HCT116 (cell line): Measurements from ENCODE around the gene SYDE1. TPM values are rescaled to one million over a fixed set of nuclear protein-coding genes. Genes with fewer than 3 reads are reported as not detected.

Experiments used
- ATAC-seq: fragments of 200-7000 bp; cut with Tn5 transposase; 2 replicates; pipeline ENCODE4 v1.9.1; 2020; ENCODE audit warnings: mild to moderate bottlenecking, moderate library complexity
- BruUV-seq: library from RNA; stranded (reverse); fragments of 400-500 nt; replicated peaks from 2 replicates; lab custom pipeline; 2021; lab: Mats Ljungman, UMichigan
- CTCF ChIA-PET: fragments of 300-600 bp; sonication (Branson Sonifier 250); formaldehyde crosslinking; loops from one replicate; lab custom pipeline; 2021; ENCODE audit warnings: antibody characterized with exemption; lab: Charles Lee
- POLR2A ChIA-PET: fragments of 300-600, 350-600 bp; sonication (Branson Sonifier 250); formaldehyde crosslinking; loops from one replicate; lab custom pipeline; 2021; ENCODE audit warnings: antibody characterized with exemption; lab: Charles Lee
- RAD21 ChIA-PET, 2 experiments: fragments of 300-600 bp; sonication (Branson Sonifier 250); formaldehyde crosslinking; loops; one replicate each; lab custom pipeline; 2023; ENCODE audit warnings: low total read pairs in 2 of 2; ENCODE audit not compliant: uncharacterized antibody in 2 of 2, unreplicated experiment in 2 of 2, low non-redundant PET in 1 of 2; lab: Charles Lee
- DNase-seq: peaks from one replicate; pipeline ENCODE4 v3.0.0-alpha.2; 2010; ENCODE audit warnings: low read depth, low spot score
- H2AFZ ChIP-seq: fragments of 200-600 bp; shearing (Covaris generic), sonication (generic); 2 replicates; pipeline ENCODE4 v1.6.1; 2017; ENCODE audit warnings: low read depth, mixed run types, mixed read lengths, antibody characterized with exemption, low read length; ENCODE audit not compliant: poor library complexity, severe bottlenecking
- H3K27ac ChIP-seq: 2 replicates; pipeline ENCODE4 v1.5.1; 2012; ENCODE audit warnings: low read depth, low read length
- H3K27me3 ChIP-seq: fragments of 200-600 bp; sonication (generic); 2 replicates; pipeline ENCODE4 v1.6.1; 2016; ENCODE audit warnings: mixed run types, low read length, mixed read lengths; ENCODE audit not compliant: insufficient read depth
- H3K36me3 ChIP-seq, 2 experiments: fragments of 200-500 bp in 1 of 2; fragments of 200-600 bp in 1 of 2; sonication (Bioruptor generic) in 1 of 2; sonication (generic) in 1 of 2; 2 replicates each; pipeline versions ENCODE4 v1.5.1 to v1.6.1; 2014 to 2016; ENCODE audit warnings: low read length in 2 of 2, inconsistent platforms in 1 of 2, mixed read lengths in 1 of 2, mixed run types in 1 of 2; ENCODE audit not compliant: insufficient read depth in 2 of 2, control insufficient read depth in 1 of 2
- H3K4me1 ChIP-seq, 2 experiments: fragments of 200-600 bp in 1 of 2; sonication (generic) in 1 of 2; 2 replicates each; pipeline versions ENCODE4 v1.5.1 to v1.6.1; 2012 to 2017; ENCODE audit warnings: low read length in 2 of 2, inconsistent platforms in 1 of 2, mild to moderate bottlenecking in 1 of 2, mixed read lengths in 1 of 2, mixed run types in 1 of 2, moderate library complexity in 1 of 2; ENCODE audit not compliant: insufficient read depth in 2 of 2, control insufficient read depth in 1 of 2
- H3K4me2 ChIP-seq: fragments of 200-600 bp; sonication (generic); 2 replicates; pipeline ENCODE4 v1.6.1; 2017; ENCODE audit warnings: mixed run types, low read length, mixed read lengths
- H3K4me3 ChIP-seq, 2 experiments: fragments of 200-600 bp in 1 of 2; sonication (generic) in 1 of 2; replicated peaks in 1 of 2; 2 replicates each; pipeline ENCODE4 v1.5.1; 2011 to 2016; ENCODE audit warnings: low read length in 2 of 2, control low read depth in 1 of 2, low read depth in 1 of 2, mild to moderate bottlenecking in 1 of 2, mixed read lengths in 1 of 2, mixed run types in 1 of 2
- H3K79me2 ChIP-seq: fragments of 200-600 bp; sonication (generic); 2 replicates; pipeline ENCODE4 v1.6.1; 2017; ENCODE audit warnings: mild to moderate bottlenecking, mixed run types, low read length, moderate library complexity, mixed read lengths; ENCODE audit not compliant: insufficient read depth
- H3K9ac ChIP-seq: fragments of 200-600 bp; sonication (generic); 2 replicates; pipeline ENCODE4 v1.6.1; 2016; ENCODE audit warnings: low read length, mixed read lengths
- H3K9me2 ChIP-seq: fragments of 200-600 bp; sonication (generic), shearing (Covaris generic); 2 replicates; pipeline ENCODE4 v1.6.1; 2017; ENCODE audit warnings: mixed run types, mild to moderate bottlenecking, moderate library complexity; ENCODE audit not compliant: insufficient read depth
- H3K9me3 ChIP-seq, 2 experiments: fragments of 200-500 bp in 1 of 2; fragments of 200-600 bp in 1 of 2; sonication (Bioruptor generic) in 1 of 2; sonication (generic) in 1 of 2; 2 replicates each; pipeline ENCODE4 v1.6.1; 2014 to 2017; ENCODE audit warnings: low read length in 2 of 2, mixed read lengths in 2 of 2, inconsistent platforms in 1 of 2, low read depth in 1 of 2, mild to moderate bottlenecking in 1 of 2, mixed run types in 1 of 2, moderate library complexity in 1 of 2; ENCODE audit not compliant: control insufficient read depth in 1 of 2, insufficient read depth in 1 of 2
- H4K20me1 ChIP-seq: fragments of 200-600 bp; sonication (generic), shearing (Covaris generic); 2 replicates; pipeline ENCODE4 v1.6.1; 2017; ENCODE audit warnings: mixed run types, mild to moderate bottlenecking, moderate library complexity; ENCODE audit not compliant: insufficient read depth
- CBX3 ChIP-seq: IDR thresholded peaks from 2 replicates; pipeline ENCODE4 v1.6.1; 2012; ENCODE audit warnings: low read depth
- ELF1 ChIP-seq: IDR thresholded peaks from 2 replicates; pipeline ENCODE4 v1.6.1; 2012; ENCODE audit warnings: low read depth, borderline replicate concordance
- EZH2 ChIP-seq: fragments of 200-600 bp; sonication (generic); IDR thresholded peaks from 2 replicates; pipeline ENCODE4 v1.6.1; 2017; ENCODE audit warnings: antibody characterized with exemption, mixed run types
- EZH2phosphoT487 ChIP-seq: fragments of 200-600 bp; IDR thresholded peaks from 2 replicates; pipeline ENCODE4 v1.6.1; 2018; ENCODE audit warnings: antibody characterized with exemption, borderline replicate concordance
- JUND ChIP-seq: IDR thresholded peaks from 2 replicates; pipeline ENCODE4 v1.6.1; 2012
- POLR2AphosphoS5 ChIP-seq: IDR thresholded peaks from 2 replicates; pipeline ENCODE4 v1.6.1; 2011; ENCODE audit warnings: mild to moderate bottlenecking, low read depth, low read length, moderate library complexity
- RAD21 ChIP-seq: IDR thresholded peaks from 2 replicates; pipeline ENCODE4 v1.6.1; 2012; ENCODE audit warnings: low read depth, mild to moderate bottlenecking
- SRF ChIP-seq: IDR thresholded peaks from 2 replicates; pipeline ENCODE4 v1.6.1; 2012; ENCODE audit warnings: low read depth
- ZNF274 ChIP-seq: fragments of 200-500 bp; sonication (Bioruptor generic); IDR thresholded peaks from 2 replicates; pipeline ENCODE4 v1.6.1; 2014; ENCODE audit warnings: mild to moderate bottlenecking, low read depth, low read length, inconsistent platforms
- intact Hi-C: fragments of 100-400 bp; cut with micrococcal nuclease; formaldehyde crosslinking; loops from 2 replicates; pipeline ENCODE4 v1.10.0; 2022
- total RNA-seq: library from RNA; stranded (reverse); gene quantifications from one replicate; pipeline ENCODE4 v1.2.1, GENCODE V29; 2021; ENCODE audit not compliant: unreplicated experiment
- TF ChIP-seq, protein P1 (sequence below): IDR thresholded peaks from 2 replicates; pipeline ENCODE4 v1.6.1; 2011; ENCODE audit warnings: mild to moderate bottlenecking, low read length, moderate library complexity; ENCODE audit not compliant: insufficient replicate concordance; ENCODE audit errors: extremely low read depth
- TF ChIP-seq, protein P2 (sequence below): IDR thresholded peaks from 2 replicates; pipeline ENCODE4 v1.6.1; 2012; ENCODE audit warnings: low read depth

SYDE1 gene
- total RNA-seq, 1 experiment from 2014 or later = 4.9 TPM

DNA sequence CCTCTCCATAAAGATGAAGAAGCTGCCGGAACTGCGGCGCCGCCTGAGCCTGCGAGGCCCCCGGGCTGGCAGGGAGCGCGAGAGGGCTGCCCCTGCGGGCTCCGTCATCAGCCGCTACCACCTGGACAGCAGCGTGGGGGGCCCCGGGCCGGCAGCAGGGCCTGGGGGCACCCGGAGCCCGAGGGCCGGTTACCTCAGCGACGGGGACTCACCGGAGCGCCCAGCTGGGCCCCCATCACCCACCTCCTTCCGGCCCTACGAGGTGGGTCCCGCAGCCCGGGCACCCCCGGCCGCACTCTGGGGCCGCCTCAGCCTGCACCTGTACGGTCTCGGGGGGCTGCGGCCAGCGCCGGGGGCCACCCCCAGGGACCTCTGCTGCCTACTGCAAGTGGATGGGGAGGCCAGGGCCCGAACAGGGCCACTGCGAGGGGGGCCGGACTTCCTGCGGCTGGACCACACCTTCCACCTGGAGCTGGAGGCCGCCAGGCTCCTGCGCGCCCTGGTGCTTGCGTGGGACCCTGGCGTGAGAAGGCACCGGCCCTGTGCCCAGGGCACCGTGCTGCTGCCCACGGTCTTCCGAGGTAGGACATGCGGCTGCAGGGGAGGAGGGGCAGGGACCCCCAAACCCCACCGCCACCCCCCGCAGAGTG is 2.7 kb downstream of the SYDE1 start (continued):
- TF ChIP-seq, protein P1, sequence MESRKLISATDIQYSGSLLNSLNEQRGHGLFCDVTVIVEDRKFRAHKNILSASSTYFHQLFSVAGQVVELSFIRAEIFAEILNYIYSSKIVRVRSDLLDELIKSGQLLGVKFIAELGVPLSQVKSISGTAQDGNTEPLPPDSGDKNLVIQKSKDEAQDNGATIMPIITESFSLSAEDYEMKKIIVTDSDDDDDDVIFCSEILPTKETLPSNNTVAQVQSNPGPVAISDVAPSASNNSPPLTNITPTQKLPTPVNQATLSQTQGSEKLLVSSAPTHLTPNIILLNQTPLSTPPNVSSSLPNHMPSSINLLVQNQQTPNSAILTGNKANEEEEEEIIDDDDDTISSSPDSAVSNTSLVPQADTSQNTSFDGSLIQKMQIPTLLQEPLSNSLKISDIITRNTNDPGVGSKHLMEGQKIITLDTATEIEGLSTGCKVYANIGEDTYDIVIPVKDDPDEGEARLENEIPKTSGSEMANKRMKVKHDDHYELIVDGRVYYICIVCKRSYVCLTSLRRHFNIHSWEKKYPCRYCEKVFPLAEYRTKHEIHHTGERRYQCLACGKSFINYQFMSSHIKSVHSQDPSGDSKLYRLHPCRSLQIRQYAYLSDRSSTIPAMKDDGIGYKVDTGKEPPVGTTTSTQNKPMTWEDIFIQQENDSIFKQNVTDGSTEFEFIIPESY = no peak
- no peak for TF ChIP-seq EZH2
- no peak for TF ChIP-seq POLR2AphosphoS5
- no peak for TF ChIP-seq RAD21

DNA sequence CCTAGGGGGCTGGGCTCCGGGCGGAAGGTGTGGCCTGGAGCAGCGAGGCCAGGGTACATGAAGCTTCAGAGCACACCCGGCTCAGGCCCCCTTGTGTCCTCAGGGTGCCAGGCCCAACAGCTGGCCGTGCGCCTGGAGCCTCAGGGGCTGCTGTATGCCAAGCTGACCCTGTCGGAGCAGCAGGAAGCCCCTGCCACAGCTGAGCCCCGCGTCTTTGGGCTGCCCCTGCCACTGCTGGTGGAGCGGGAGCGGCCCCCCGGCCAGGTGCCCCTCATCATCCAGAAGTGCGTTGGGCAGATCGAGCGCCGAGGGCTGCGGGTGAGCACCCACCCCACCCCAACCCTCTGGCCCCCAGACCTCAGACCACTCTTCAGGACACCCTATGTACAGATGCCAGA is 3.2 kb downstream of the SYDE1 start:
- peaks cover 0 to 10% of the 10 kb centered on the region in 2 experiments; a peak in 2 of 4 replicates for H3K36me3 ChIP-seq
- no peak overlapping the region for H3K9ac ChIP-seq
- CTCF ChIA-PET = no interaction called here
- H3K9me2 ChIP-seq = no peaks in the 10 kb centered on the region
- H3K4me2 ChIP-seq = no peak overlapping the region
- ATAC-seq = no peak
- no TSS peak for BruUV-seq
- no peak overlapping the region for H3K27ac ChIP-seq
- no peak for TF ChIP-seq ELF1
- TF ChIP-seq EZH2phosphoT487 = no peak
- TF ChIP-seq SRF = no peak
- TF ChIP-seq JUND = no peak
- TF ChIP-seq CBX3 = no peak
- TF ChIP-seq, protein P2, sequence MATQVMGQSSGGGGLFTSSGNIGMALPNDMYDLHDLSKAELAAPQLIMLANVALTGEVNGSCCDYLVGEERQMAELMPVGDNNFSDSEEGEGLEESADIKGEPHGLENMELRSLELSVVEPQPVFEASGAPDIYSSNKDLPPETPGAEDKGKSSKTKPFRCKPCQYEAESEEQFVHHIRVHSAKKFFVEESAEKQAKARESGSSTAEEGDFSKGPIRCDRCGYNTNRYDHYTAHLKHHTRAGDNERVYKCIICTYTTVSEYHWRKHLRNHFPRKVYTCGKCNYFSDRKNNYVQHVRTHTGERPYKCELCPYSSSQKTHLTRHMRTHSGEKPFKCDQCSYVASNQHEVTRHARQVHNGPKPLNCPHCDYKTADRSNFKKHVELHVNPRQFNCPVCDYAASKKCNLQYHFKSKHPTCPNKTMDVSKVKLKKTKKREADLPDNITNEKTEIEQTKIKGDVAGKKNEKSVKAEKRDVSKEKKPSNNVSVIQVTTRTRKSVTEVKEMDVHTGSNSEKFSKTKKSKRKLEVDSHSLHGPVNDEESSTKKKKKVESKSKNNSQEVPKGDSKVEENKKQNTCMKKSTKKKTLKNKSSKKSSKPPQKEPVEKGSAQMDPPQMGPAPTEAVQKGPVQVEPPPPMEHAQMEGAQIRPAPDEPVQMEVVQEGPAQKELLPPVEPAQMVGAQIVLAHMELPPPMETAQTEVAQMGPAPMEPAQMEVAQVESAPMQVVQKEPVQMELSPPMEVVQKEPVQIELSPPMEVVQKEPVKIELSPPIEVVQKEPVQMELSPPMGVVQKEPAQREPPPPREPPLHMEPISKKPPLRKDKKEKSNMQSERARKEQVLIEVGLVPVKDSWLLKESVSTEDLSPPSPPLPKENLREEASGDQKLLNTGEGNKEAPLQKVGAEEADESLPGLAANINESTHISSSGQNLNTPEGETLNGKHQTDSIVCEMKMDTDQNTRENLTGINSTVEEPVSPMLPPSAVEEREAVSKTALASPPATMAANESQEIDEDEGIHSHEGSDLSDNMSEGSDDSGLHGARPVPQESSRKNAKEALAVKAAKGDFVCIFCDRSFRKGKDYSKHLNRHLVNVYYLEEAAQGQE = no peak
- no peak for TF ChIP-seq ZNF274
- TF ChIP-seq, protein P1 = no peak
- H3K79me2 ChIP-seq = no peaks in the 10 kb centered on the region
- H3K4me1 ChIP-seq = peaks cover 7 to 20% of the 10 kb centered on the region in 2 experiments; a peak in 3 of 4 replicates
- POLR2A ChIA-PET = no interaction called here
- intact Hi-C loops = no loop called here
- RAD21 ChIA-PET = interaction anchor here in 1 of 2 experiments (0.6 kb wide), 1 partner anchor 158 kb away, joined by 4 read pairs; no protein-coding TSS in a partner anchor
- no peak overlapping the region for H3K4me3 ChIP-seq
- no peak overlapping the region for H2AFZ ChIP-seq
- no peaks in the 10 kb centered on the region for H3K27me3 ChIP-seq
- no peak for DNase-seq
- H4K20me1 ChIP-seq = no peaks in the 10 kb centered on the region
- H3K9me3 ChIP-seq = no peaks in the 10 kb centered on the region
